Pancreas (tissue), 10 donors: ENCODE results near the gene SDHB. TPM values are rescaled to one million over a fixed set of nuclear protein-coding genes. Genes with fewer than 3 reads are reported as not detected.

ENCODE experiments used
- ATAC-seq, 4 donors: fragments of 200-7000 bp; cut with Tn5 transposase; one replicate each; pipeline versions ENCODE4 v1.8.0 to v1.9.1; 2020; ENCODE audit warnings: mild to moderate bottlenecking in 4 of 4, moderate library complexity in 4 of 4
- DNase-seq, 6 donors: peaks; one replicate each; pipeline ENCODE4 v3.0.0-alpha.2; 2020
- FAIRE-seq: peaks from 2 replicates; lab custom pipeline; 2012; peaks lifted over from hg19 to GRCh38; lab: Jason Lieb, UNC
- H3K27ac ChIP-seq, 4 donors: fragments of 200-600 bp; sonication (generic); 1 replicate in 3 of 4; 2 replicates in 1 of 4; pipeline versions ENCODE4 v1.5.0 to v1.8.0; 2020
- H3K27me3 ChIP-seq, 4 donors: fragments of 200-600 bp; one replicate each; pipeline ENCODE4 v1.8.0; 2021
- H3K36me3 ChIP-seq, 3 donors: fragments of 200-600 bp; sonication (generic) in 1 of 3; one replicate each; pipeline versions ENCODE4 v1.5.0 to v1.8.0; 2020 to 2021
- H3K4me1 ChIP-seq, 3 donors: fragments of 200-600 bp; one replicate each; pipeline ENCODE4 v1.8.0; 2021
- H3K4me3 ChIP-seq, 4 donors: fragments of 200-600 bp; sonication (generic) in 2 of 4; one replicate each; pipeline versions ENCODE4 v1.5.0 to v1.8.0; 2020 to 2021
- H3K9me3 ChIP-seq, 4 donors: fragments of 200-600 bp; one replicate each; pipeline ENCODE4 v1.8.0; 2021
- CTCF ChIP-seq, 4 donors: fragments of 200-600 bp; sonication (generic) in 3 of 4; IDR thresholded peaks; one replicate each; pipeline versions ENCODE4 v1.5.0 to v1.8.0; 2021; ENCODE audit warnings: antibody characterized with exemption in 4 of 4
- WGBS, 2 donors: extraction: QIAGEN DNeasy Blood & Tissue Kit; methylation state at CpG; one replicate each; pipeline ENCODE4 v1.1.7; 2013; 5-methylcytosine and 5-hydroxymethylcytosine counted together
- intact Hi-C, 3 donors: fragments of 100-400 bp; cut with DNase I; formaldehyde crosslinking; loops; one replicate each; pipeline versions ENCODE4 v1.11.1 to v1.14.2; 2022
- polyA plus RNA-seq, 2 donors: library from polyadenylated mRNA; stranded (reverse); fragments of 200-250 nt; gene quantifications; one replicate each; pipeline ENCODE4 v1.2.3, GENCODE V29; 2013
- total RNA-seq, 6 donors: library from RNA; stranded (reverse); fragmentation: NEBNext Ultra II Directional in 4 of 6; extraction: Animal tissue kit (Norgen Biotek cat#: 25700) in 4 of 6; gene quantifications; one replicate each; pipeline versions ENCODE4 v1.2.1 to v1.2.4, GENCODE V29; 2021 to 2023
- donor health status: healthy with polysubstance abuse.
- donor health status: DM: no; HTN: no; CAD: no; lungs with moderate emphysema.
- donor health status: DM: no; HTN: no; CAD: no.
- donor health status: control.
- donor health status: control.
- donor health status: Bipolar disorder and iron deficiency.
- donor health status: DM: yes; HTN: yes; CAD: no.
- donor health status: DM: no; HTN: no; CAD: no.
- donor health status: DM: no; HTN: no; CAD: no.
- donor health status: DM: yes; HTN: yes; CAD: no.

Gene SDHB
- total and polyA plus RNA-seq, 8 donors = 28.5 to 50.8 (median 44.7) TPM

DNA sequence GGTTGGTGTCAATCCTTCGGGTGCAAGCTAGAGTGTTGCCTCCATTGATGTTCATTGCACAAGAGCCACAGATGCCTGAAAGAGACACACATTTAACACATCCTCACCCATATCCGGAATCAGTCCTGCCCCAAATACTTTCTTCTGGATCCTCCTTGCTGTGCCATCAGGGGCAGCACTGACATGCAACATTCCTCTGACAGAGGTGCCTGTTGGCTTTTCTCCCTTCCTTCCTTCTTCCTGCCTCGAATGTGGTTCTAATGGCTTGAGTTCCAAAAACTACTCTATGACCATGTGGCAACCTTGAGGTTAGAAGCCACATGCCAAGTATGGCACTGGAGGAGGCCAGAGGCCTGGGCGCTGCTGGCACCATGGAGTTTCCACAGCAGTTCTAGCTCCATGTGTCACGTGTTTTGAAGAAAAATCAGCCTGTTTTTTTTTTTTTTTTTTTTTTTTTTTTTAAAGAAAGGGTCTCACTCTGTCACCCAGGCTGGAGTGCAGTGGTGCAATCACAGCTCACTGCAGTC lies 25.1 kb downstream of the SDHB start:
- DNase-seq (peak in 5 of 6 donors; percentile 59 to 80 (median 72)), FAIRE-seq (no peak), ATAC-seq (peak; percentile 63 to 81 (median 74))
- Histone ChIP-seq H3K27me3 (no peaks in the 10 kb centered on the region), H3K36me3 (peaks cover 0 to 20% (median 4%) of the 10 kb centered on the region in 3 donors), H3K27ac (peak overlapping the region; percentile 35 to 84 (median 65)), H3K4me3 (no peak overlapping the region), H3K9me3 (no peaks in the 10 kb centered on the region), H3K4me1 (peaks cover 10 to 42% (median 35%) of the 10 kb centered on the region in 3 donors)
- intact Hi-C loops = no loop called here
- TF ChIP-seq CTCF (IDR thresholded peaks at IDR 0.05) = no peak
- WGBS, 2 donors = 34 to 43% methylated on average over 5 of the region's 5 CpGs

DNA sequence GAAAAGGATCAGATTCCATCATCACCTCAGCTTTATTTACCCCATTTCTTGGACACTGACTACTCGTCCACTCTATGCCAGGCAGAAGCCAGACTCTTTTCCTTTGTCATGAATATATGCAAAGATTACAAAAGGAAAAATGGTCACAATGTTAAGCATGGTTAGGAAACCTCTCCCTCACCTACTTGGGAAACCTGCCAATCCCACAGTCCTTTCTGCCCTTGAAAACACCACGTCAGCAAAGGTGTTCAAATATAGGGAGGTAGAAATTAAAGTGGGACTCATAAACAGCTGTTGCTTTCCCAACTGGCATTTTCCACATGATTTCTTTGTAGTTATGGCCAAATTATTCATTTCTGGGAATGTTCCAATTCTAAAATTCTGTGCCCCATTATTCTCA lies 25.9 kb downstream of the SDHB start:
- Histone ChIP-seq H3K27me3 (no peaks in the 10 kb centered on the region), H3K4me1 (peaks cover 10 to 40% (median 35%) of the 10 kb centered on the region in 3 donors), H3K4me3 (no peak overlapping the region), H3K27ac (peak overlapping the region; percentile 35 to 84 (median 65)), H3K9me3 (no peaks in the 10 kb centered on the region), H3K36me3 (peaks cover 0 to 22% (median 11%) of the 10 kb centered on the region in 3 donors)
- WGBS, 2 donors = 20 to 21% methylated on average over 2 of the region's 2 CpGs
- TF ChIP-seq CTCF (IDR thresholded peaks at IDR 0.05) = no peak
- DNase-seq = peak in 3 of 6 donors; percentile 83 to 87 (median 87)
- no peak for FAIRE-seq
- ATAC-seq = peak; percentile 83 to 91 (median 89)
- intact Hi-C loops = no loop called here

GRCh38 chr1:17027403-17027802 lies 26.4 kb downstream of the SDHB start:
- WGBS, 2 donors = 34 to 46% methylated on average over 5 of the region's 5 CpGs
- no peaks in the 10 kb centered on the region for H3K9me3 ChIP-seq
- DNase-seq (peak in 3 of 6 donors; percentile 44 to 62 (median 44)), ATAC-seq (peak; percentile 26 to 63 (median 60)), FAIRE-seq (no peak)
- TF ChIP-seq CTCF (IDR thresholded peaks at IDR 0.05) = no peak
- intact Hi-C loops = no loop called here
- H3K27ac ChIP-seq = peak overlapping the region; percentile 22 to 84 (median 58)
- peaks cover 10 to 35% (median 35%) of the 10 kb centered on the region in 3 donors for H3K4me1 ChIP-seq
- peaks cover 0 to 22% (median 11%) of the 10 kb centered on the region in 3 donors for H3K36me3 ChIP-seq
- no peak overlapping the region for H3K4me3 ChIP-seq
- H3K27me3 ChIP-seq = no peaks in the 10 kb centered on the region

DNA sequence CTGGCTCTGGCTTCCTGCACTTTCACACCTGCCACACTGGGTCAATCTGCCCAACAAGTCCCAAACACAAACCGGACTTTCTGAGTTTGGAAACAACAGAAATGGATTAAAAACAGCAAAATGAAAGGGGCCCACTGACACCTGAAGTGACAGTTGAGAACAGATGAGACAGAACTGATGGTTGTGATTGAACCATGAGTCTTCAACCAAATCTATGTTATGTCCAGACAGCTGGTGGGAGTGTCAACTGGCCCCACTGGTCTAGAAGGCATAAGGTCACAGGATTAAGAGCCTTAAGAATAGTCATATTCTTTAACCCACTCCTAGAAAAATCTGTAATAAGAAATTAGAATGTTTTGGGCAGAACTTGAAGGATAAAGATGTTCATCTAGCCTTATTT lies 29.1 kb downstream of the SDHB start:
- intact Hi-C loops = no loop called here
- Histone ChIP-seq H3K27ac (no peak overlapping the region), H3K9me3 (no peaks in the 10 kb centered on the region), H3K4me3 (no peak overlapping the region), H3K4me1 (peaks cover 10 to 27% (median 23%) of the 10 kb centered on the region in 3 donors), H3K36me3 (peaks cover 0 to 46% (median 35%) of the 10 kb centered on the region in 3 donors), H3K27me3 (no peaks in the 10 kb centered on the region)
- no peak for TF ChIP-seq CTCF (IDR thresholded peaks at IDR 0.05)
- no peak for DNase-seq
- FAIRE-seq = no peak
- 35 to 60% methylated on average over 1 of the region's 1 CpG for WGBS, 2 donors
- no peak for ATAC-seq

DNA sequence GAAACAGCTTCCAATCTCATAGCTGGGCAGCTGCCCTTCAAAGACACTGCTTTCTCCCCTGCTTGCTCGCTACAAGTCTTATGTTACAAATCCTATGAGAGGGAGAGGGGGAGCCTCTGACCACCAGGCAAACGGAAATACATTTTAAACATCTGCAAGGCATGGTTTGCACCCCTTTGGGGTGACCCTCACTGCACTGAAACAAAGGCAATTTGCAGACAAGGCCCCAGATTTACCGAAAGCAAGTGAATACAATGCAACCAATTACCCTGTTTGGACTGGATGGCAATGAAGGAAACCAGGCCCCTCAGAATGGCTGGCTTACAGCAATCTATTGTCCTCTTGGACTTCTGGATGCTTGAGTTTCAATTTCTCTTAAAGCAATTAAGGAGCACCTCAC lies 30.3 kb downstream of the SDHB start:
- H3K4me1 ChIP-seq = peaks cover 10 to 19% (median 16%) of the 10 kb centered on the region in 3 donors
- H3K9me3 ChIP-seq = no peaks in the 10 kb centered on the region
- peaks cover 0 to 52% (median 38%) of the 10 kb centered on the region in 3 donors for H3K36me3 ChIP-seq
- H3K27ac ChIP-seq = no peak overlapping the region
- 89% methylated on average over 3 of the region's 3 CpGs for WGBS, 2 donors
- DNase-seq = no peak
- FAIRE-seq = no peak
- no peak for TF ChIP-seq CTCF (IDR thresholded peaks at IDR 0.05)
- H3K27me3 ChIP-seq = no peaks in the 10 kb centered on the region
- no peak overlapping the region for H3K4me3 ChIP-seq
- no peak for ATAC-seq
- intact Hi-C loops = no loop called here
